Natural killer cell (primary cell): ENCODE results near the gene POLDIP3. TPM values are rescaled to one million over a fixed set of nuclear protein-coding genes. Genes with fewer than 3 reads are reported as not detected.
A peak's percentile ranks its signal among the peaks of the same experiment; 100 is the strongest.
"Not testable (repeated sequence)": the region's sequence is repeated elsewhere in the genome, so short reads cannot be mapped to it uniquely, and the experiment has no call there.

Experiments
- ATAC-seq, 3 donors: fragments of 150-1000 bp in 2 of 3; fragments of 200-7000 bp in 1 of 3; cut with Tn5 transposase; 1 replicate in 1 of 3; 2 replicates in 2 of 3; pipeline ENCODE4 v1.10.0; 2021; ENCODE audit warnings: mild to moderate bottlenecking in 2 of 3, moderate library complexity in 2 of 3
- DNase-seq, 2 donors: peaks; one replicate each; pipeline versions ENCODE4 v3.0.0 to v3.0.0-alpha.2; 2013 to 2021; ENCODE audit warnings: mixed read lengths in 1 of 2
- H3K27ac ChIP-seq: one replicate; pipeline ENCODE4 v1.5.1; 2013; ENCODE audit warnings: mild to moderate bottlenecking, low read length
- H3K27me3 ChIP-seq: one replicate; pipeline ENCODE4 v1.6.1; 2013; ENCODE audit warnings: low read length; ENCODE audit not compliant: control insufficient read depth, insufficient read depth
- H3K36me3 ChIP-seq: one replicate; pipeline ENCODE4 v1.6.1; 2013; ENCODE audit warnings: low read length; ENCODE audit not compliant: control insufficient read depth, insufficient read depth
- H3K4me1 ChIP-seq: one replicate; pipeline ENCODE4 v1.6.1; 2013; ENCODE audit warnings: low read length; ENCODE audit not compliant: control insufficient read depth, insufficient read depth
- H3K4me3 ChIP-seq: one replicate; pipeline ENCODE4 v1.5.1; 2013; ENCODE audit warnings: low read length
- H3K9me3 ChIP-seq: one replicate; pipeline ENCODE4 v1.6.1; 2013; ENCODE audit warnings: low read length; ENCODE audit not compliant: control insufficient read depth, insufficient read depth
- H3K27ac Mint-ChIP-seq, 2 donors: one replicate each; pipeline ENCODE4 v1.8.0; 2022; ENCODE audit warnings: mild to moderate bottlenecking in 2 of 2, mixed read lengths in 2 of 2, moderate library complexity in 1 of 2
- H3K27me3 Mint-ChIP-seq, 2 donors: one replicate each; pipeline ENCODE4 v1.8.0; 2022; ENCODE audit warnings: low read depth in 2 of 2, mixed read lengths in 2 of 2
- H3K36me3 Mint-ChIP-seq: one replicate; pipeline ENCODE4 v1.8.0; 2022; ENCODE audit warnings: mixed read lengths
- H3K4me1 Mint-ChIP-seq, 2 donors: one replicate each; pipeline ENCODE4 v1.8.0; 2022; ENCODE audit warnings: mixed read lengths in 2 of 2
- H3K4me3 Mint-ChIP-seq: one replicate; pipeline ENCODE4 v1.8.0; 2022; ENCODE audit warnings: mild to moderate bottlenecking, moderate library complexity, mixed read lengths
- H3K9me3 Mint-ChIP-seq, 2 donors: one replicate each; pipeline ENCODE4 v1.8.0; 2022; ENCODE audit warnings: mixed read lengths in 2 of 2
- WGBS: methylation state at CpG from one replicate; pipeline ENCODE4 v1.1.7; 2013; ENCODE audit warnings: missing lambda C conversion rate; ENCODE audit not compliant: insufficient coverage; 5-methylcytosine and 5-hydroxymethylcytosine counted together
- intact Hi-C: fragments of 100-400 bp; cut with micrococcal nuclease; formaldehyde crosslinking; loops from one replicate; pipeline ENCODE4 v1.14.2; 2022
- total RNA-seq, 4 donors: library from RNA; stranded (reverse); fragments of 120-200 nt in 1 of 4; gene quantifications; one replicate each; pipeline versions ENCODE4 v1.2.3 to v1.2.4, GENCODE V29; 2013 to 2022
- TF ChIP-seq, protein P1 (sequence below): fragments of 200-600 bp; IDR thresholded peaks from one replicate; pipeline ENCODE4 v1.8.0; 2022; ENCODE audit warnings: antibody characterized with exemption

The POLDIP3 gene
- total RNA-seq, 3 donors from 2014 or later (not counting 1 experiment from before 2014, with no cell fraction given): 66.1 to 82.8 (median 70.8) TPM

DNA sequence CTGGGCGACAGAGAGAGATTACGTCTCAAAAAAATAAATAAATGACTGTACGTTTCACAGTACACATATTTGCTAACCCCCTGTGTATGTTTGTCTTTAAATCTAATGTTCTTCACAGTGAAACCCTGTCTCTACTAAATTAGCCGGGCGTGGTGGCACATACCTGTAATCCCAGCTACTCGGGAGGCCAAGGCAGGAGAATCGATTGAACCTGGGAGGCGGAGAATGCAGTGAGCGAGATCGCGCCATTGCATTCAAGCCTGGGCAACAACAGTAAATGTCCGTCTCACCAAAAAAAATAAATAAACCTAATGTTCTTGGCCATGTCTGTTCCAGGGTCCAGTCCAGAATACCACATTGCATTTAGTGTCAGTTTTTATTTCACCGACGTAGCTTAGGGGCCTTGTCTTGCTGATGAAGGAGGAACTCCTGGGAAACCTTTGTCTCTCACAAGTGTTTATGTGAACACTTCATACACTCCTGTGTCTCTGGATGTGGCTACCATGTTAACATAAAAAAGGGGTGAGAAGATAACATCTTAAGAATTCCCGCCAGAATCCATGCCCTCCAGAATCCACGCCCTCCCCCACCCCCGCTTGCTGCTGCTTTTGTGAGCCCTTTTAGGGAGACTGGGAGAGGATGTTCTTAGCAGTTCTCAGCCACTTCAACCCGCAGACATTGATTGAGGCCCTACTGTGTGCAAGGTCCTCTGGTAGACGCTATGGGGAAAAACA is 65.9 kb downstream of the POLDIP3 start:
- no peak overlapping the region for H3K27ac Mint-ChIP-seq
- H3K36me3 Mint-ChIP-seq: no peaks in the 10 kb centered on the region
- 90% methylated on average over 19 of the region's 19 CpGs for WGBS

DNA sequence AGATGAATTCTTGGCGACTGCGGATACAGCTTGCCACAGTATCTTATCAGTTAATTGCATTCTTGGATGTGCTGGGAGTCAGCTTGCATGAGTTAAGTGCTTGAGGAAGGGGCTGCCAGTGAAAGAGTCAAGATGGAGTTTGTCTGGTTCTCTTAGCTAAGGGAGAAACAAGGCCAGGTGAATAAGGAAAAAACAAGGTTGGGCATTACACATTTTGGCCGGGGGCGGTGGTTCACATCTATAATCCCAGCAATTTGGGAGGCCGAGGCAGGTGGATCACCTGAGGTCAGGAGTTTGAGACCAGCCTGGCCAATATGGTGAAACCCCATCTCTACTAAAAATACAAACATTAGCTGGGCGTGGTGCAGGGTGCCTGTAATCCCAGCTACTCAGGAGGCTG is 66.6 kb downstream of the POLDIP3 start:
- DNase-seq, ATAC-seq, H3K27me3 ChIP-seq, H3K27ac ChIP-seq, H3K36me3 Mint-ChIP-seq, H3K4me3 Mint-ChIP-seq, H3K9me3 ChIP-seq, H3K4me1 Mint-ChIP-seq, H3K9me3 Mint-ChIP-seq, H3K4me3 ChIP-seq, intact Hi-C loops, H3K27ac Mint-ChIP-seq, H3K36me3 ChIP-seq, H3K27me3 Mint-ChIP-seq: not testable (repeated sequence)
- WGBS: 83% methylated on average over 6 of the region's 6 CpGs
- peaks cover 19% of the 10 kb centered on the region for H3K4me1 ChIP-seq

More for the DNA sequence above, 65.9 kb downstream of the POLDIP3 start:
- Mint-ChIP-seq H3K27me3 (no peaks in the 10 kb centered on the region), H3K4me3 (no peak overlapping the region), H3K9me3 (no peaks in the 10 kb centered on the region), H3K4me1 (peaks cover 0 to 12% of the 10 kb centered on the region in 2 donors)
- Histone ChIP-seq H3K9me3 (no peaks in the 10 kb centered on the region), H3K36me3 (no peaks in the 10 kb centered on the region), H3K27ac (no peak overlapping the region), H3K4me3 (no peak overlapping the region), H3K27me3 (no peaks in the 10 kb centered on the region), H3K4me1 (peaks cover 23% of the 10 kb centered on the region)
- TF ChIP-seq, protein P1, sequence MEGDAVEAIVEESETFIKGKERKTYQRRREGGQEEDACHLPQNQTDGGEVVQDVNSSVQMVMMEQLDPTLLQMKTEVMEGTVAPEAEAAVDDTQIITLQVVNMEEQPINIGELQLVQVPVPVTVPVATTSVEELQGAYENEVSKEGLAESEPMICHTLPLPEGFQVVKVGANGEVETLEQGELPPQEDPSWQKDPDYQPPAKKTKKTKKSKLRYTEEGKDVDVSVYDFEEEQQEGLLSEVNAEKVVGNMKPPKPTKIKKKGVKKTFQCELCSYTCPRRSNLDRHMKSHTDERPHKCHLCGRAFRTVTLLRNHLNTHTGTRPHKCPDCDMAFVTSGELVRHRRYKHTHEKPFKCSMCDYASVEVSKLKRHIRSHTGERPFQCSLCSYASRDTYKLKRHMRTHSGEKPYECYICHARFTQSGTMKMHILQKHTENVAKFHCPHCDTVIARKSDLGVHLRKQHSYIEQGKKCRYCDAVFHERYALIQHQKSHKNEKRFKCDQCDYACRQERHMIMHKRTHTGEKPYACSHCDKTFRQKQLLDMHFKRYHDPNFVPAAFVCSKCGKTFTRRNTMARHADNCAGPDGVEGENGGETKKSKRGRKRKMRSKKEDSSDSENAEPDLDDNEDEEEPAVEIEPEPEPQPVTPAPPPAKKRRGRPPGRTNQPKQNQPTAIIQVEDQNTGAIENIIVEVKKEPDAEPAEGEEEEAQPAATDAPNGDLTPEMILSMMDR: no peak
- ATAC-seq (no peak), DNase-seq (no peak)
- intact Hi-C loops: no loop called here

DNA sequence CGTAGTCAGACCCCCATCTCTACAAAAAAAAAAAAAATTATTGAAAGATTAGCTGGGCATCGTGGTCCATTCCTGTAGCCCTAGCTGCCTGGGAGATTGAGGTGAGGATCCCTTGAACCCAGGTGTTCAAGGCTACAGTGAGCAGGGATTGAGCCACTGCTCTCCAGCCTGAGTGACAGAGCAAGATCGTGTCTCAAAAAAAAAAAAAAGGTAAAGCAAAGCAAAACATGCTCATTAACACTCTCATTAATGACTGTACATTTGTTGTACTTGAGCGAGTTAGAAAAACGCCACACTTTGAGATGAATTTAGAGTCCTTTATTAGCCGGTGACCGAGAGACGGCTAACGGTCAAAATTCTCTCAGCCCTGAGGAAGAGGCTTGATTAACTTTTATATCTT is 67.1 kb downstream of the POLDIP3 start:
- H3K36me3 Mint-ChIP-seq: no peaks in the 10 kb centered on the region
- H3K4me1 ChIP-seq: peaks cover 17% of the 10 kb centered on the region
- ATAC-seq: no peak
- H3K36me3 ChIP-seq: no peaks in the 10 kb centered on the region
- H3K9me3 ChIP-seq: no peaks in the 10 kb centered on the region
- 84% methylated on average over 8 of the region's 9 CpGs for WGBS
- H3K4me3 Mint-ChIP-seq: no peak overlapping the region
- no peaks in the 10 kb centered on the region for H3K27me3 Mint-ChIP-seq
- no peaks in the 10 kb centered on the region for H3K9me3 Mint-ChIP-seq
- DNase-seq: no peak
- no peaks in the 10 kb centered on the region for H3K27me3 ChIP-seq
- intact Hi-C loops: no loop called here
- no peak overlapping the region for H3K27ac ChIP-seq
- peaks cover 0 to 6% of the 10 kb centered on the region in 2 donors for H3K4me1 Mint-ChIP-seq
- TF ChIP-seq, protein P1: no peak
- H3K4me3 ChIP-seq: no peak overlapping the region
- H3K27ac Mint-ChIP-seq: no peak overlapping the region

DNA sequence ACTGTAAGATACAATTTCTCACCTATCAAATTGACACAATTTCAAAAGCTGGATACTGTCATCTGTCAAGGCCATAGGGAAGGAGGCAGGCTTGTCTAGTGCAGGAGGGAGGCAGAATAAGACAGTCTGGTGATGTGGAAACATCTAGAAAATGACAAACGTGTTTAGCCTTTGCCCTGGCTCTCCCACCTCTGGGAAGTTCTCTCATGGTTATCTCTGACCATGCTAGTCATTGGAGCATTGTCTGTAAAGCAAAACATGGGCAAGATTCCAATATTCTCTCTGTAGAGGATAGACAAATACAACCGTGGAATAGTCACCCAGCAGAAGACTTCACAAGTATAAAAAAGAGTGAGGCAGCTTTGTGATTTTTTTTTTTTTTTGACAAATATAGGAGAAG is 70.0 kb downstream of the POLDIP3 start:
- Histone ChIP-seq H3K9me3 (no peaks in the 10 kb centered on the region), H3K36me3 (no peaks in the 10 kb centered on the region), H3K4me1 (no peaks in the 10 kb centered on the region), H3K27ac (no peak overlapping the region), H3K27me3 (no peaks in the 10 kb centered on the region), H3K4me3 (no peak overlapping the region)
- DNase-seq: no peak
- TF ChIP-seq, protein P1: no peak
- no peak overlapping the region for H3K27ac Mint-ChIP-seq
- intact Hi-C loops: no loop called here
- ATAC-seq: no peak
- H3K9me3 Mint-ChIP-seq: no peaks in the 10 kb centered on the region
- 47% methylated on average over 2 of the region's 2 CpGs for WGBS
- H3K4me3 Mint-ChIP-seq: no peak overlapping the region
- no peaks in the 10 kb centered on the region for H3K27me3 Mint-ChIP-seq
- no peaks in the 10 kb centered on the region for H3K36me3 Mint-ChIP-seq
- no peaks in the 10 kb centered on the region for H3K4me1 Mint-ChIP-seq

DNA sequence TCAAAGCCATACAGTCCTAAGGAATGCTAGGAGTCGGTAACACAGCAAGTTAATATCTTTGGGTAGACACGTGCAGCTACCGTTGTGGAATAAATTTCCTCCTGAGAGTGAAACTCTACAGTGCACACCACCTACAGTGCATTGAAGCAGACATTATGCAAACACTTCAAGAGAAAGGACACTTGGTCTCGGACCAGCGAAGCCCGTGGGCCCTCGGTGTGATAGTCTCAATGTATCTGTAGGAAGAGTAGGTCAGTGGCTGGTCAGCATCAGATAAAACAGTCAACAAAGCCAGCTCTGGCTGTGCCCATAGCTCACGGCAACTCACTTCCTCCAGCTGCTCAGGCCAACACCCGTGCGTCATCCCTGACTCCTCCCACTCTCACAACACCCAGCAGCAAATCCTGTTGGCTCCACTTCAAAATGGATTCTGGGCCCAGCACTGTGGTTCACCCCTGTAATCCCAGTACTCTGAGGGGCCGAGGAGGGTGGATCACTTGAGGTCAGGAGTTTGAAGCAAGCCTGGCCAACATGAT is 75.4 kb downstream of the POLDIP3 start:
- H3K9me3 ChIP-seq, DNase-seq, H3K4me3 Mint-ChIP-seq, H3K27ac Mint-ChIP-seq, H3K4me1 Mint-ChIP-seq, H3K27me3 Mint-ChIP-seq, H3K36me3 Mint-ChIP-seq, intact Hi-C loops, H3K9me3 Mint-ChIP-seq, H3K27ac ChIP-seq, H3K27me3 ChIP-seq, H3K4me3 ChIP-seq, H3K36me3 ChIP-seq: not testable (repeated sequence)
- 70% methylated on average over 8 of the region's 11 CpGs for WGBS
- peak in 2 of 3 donors; percentile 65 to 69 for ATAC-seq
- H3K4me1 ChIP-seq: peaks cover 13% of the 10 kb centered on the region

DNA sequence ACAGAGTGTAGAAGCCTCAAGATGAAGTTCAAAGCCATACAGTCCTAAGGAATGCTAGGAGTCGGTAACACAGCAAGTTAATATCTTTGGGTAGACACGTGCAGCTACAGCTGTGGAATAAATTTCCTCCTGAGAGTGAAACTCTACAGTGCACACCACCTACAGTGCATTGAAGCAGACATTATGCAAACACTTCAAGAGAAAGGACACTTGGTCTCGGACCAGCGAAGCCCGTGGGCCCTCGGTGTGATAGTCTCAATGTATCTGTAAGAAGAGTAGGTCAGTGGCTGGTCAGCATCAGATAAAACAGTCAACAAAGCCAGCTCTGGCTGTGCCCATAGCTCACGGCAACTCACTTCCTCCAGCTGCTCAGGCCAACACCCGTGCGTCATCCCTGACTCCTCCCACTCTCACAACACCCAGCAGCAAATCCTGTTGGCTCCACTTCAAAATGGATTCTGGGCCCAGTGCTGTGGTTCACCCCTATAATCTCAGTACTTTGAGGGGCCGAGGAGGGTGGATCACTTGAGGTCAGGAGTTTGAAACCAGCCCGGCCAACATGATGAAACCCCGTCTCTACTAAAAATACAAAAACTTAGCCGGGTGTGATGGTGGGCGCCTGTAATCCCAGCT is 77.4 kb downstream of the POLDIP3 start:
- H3K9me3 ChIP-seq, H3K27ac Mint-ChIP-seq, intact Hi-C loops, H3K9me3 Mint-ChIP-seq, H3K36me3 Mint-ChIP-seq, H3K27me3 Mint-ChIP-seq, H3K4me3 Mint-ChIP-seq, H3K4me3 ChIP-seq, H3K27ac ChIP-seq, H3K36me3 ChIP-seq, H3K27me3 ChIP-seq, DNase-seq: not testable (repeated sequence)
- peak; percentile 43 to 65 (median 57) for ATAC-seq
- peaks cover 0 to 10% of the 10 kb centered on the region in 2 donors for H3K4me1 Mint-ChIP-seq
- 57% methylated on average over 14 of the region's 14 CpGs for WGBS
- H3K4me1 ChIP-seq: peaks cover 27% of the 10 kb centered on the region
